BLaER1 (cell line): ENCODE results near the gene CENPM.

Source experiments
- H3K27ac ChIP-seq: shearing (Covaris generic); formaldehyde crosslinking; 2 replicates; pipeline ENCODE4 v1.8.1; 2022
- H3K27me3 ChIP-seq: shearing (Covaris generic); formaldehyde crosslinking; 2 replicates; pipeline ENCODE4 v1.8.1; 2022
- H3K36me3 ChIP-seq: shearing (Covaris generic); formaldehyde crosslinking; 2 replicates; pipeline ENCODE4 v1.8.1; 2022
- H3K4me1 ChIP-seq: shearing (Covaris generic); formaldehyde crosslinking; 2 replicates; pipeline ENCODE4 v1.8.1; 2022
- H3K4me2 ChIP-seq: shearing (Covaris generic); formaldehyde crosslinking; 2 replicates; pipeline ENCODE4 v1.8.1; 2022
- H3K4me3 ChIP-seq: shearing (Covaris generic); formaldehyde crosslinking; 2 replicates; pipeline ENCODE4 v1.8.1; 2022
- H3K9ac ChIP-seq: shearing (Covaris generic); formaldehyde crosslinking; 2 replicates; pipeline ENCODE4 v1.8.1; 2022
- H3K9me3 ChIP-seq: shearing (Covaris generic); formaldehyde crosslinking; 2 replicates; pipeline ENCODE4 v1.8.1; 2022
- H4K20me1 ChIP-seq: shearing (Covaris generic); formaldehyde crosslinking; 2 replicates; pipeline ENCODE4 v1.8.1; 2022
- Cebpa-rat ChIP-seq: shearing (Covaris generic); IDR thresholded peaks from 2 replicates; pipeline ENCODE4 v1.8.1; 2022

Gene CENPM

DNA sequence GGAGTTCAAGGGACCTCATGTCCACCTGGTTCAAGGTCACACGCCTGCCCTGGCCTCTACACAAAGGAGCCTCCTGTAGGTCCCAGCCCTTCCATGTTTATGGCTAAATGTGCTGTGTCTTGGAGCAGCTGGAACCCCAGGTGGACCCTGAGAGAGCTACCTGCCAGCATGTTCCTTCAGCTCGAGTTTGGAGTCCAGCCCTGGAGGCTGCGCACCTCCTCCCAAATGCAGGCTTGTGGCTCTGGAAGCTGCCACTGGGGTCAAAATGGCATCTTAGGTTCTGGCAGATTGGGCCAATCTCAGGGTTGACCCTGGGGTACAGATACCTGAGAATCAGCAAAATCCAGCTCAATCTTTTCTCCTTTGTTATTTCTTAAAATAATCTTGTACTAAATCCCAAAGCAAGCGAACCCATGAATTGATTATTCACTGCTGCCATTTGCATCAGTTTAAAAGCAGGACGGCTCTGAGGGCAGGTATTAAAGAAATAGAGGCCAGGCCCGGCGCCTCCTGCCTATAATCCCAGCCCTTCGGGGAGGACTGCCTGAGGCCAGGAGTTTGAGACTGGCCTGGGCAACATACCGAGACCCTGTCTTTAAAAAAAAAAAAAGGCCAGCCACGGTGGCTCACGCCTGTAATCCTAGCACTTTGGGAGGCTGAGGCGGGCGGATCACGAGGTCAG, 23.2 kb downstream of the CENPM start:
- Histone ChIP-seq H3K4me2 (peak overlapping the region; percentile 100), H3K27me3 (no peaks in the 10 kb centered on the region), H3K9me3 (no peaks in the 10 kb centered on the region), H3K4me3 (0 out of 2 replicates have a peak overlapping the region, but pooled peaks have one; percentile 3), H3K4me1 (peaks cover 84% of the 10 kb centered on the region), H3K9ac (peak overlapping the region; percentile 5; the same call in 1 of the 2 replicates), H3K36me3 (peaks cover 28% of the 10 kb centered on the region), H3K27ac (no peak overlapping the region), H4K20me1 (peaks cover 70% of the 10 kb centered on the region)
- no peak for TF ChIP-seq Cebpa-rat

DNA sequence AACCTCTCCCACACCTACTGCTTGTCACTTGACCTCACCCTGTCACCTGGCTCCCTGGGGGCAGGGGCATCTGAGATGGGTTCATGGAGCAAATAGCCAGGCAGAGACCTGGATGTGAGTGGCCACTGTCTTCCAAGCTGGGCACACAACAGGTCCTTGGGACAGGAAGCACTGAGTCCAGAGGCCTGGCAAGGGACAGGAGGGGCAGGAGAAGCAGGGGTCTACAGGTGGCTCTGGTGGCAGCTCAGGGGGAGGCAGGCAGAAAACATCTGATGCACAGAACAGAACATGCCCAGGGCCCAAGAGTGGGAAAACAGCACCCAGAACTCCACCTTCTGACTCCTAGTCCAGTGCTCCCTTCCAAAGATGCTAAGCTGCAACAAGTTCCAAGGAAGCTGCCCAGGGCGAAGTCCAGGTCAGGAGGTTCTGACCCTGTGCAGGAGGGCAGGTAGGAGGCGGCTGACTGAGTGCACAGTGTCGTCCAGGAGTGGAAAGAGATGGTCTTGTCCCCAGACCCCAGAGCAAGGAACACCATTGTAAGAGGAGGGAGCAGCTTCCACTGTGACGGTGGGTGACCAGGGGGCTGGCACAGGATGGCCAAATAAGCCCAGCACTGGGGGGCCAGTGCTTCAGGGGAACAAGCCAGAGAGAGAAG, 23.9 kb downstream of the CENPM start:
- H3K9ac ChIP-seq = peak overlapping the region; percentile 5; the same call in 1 of the 2 replicates
- H3K4me3 ChIP-seq = 0 out of 2 replicates have a peak overlapping the region, but pooled peaks have one; percentile 3
- H4K20me1 ChIP-seq = peaks cover 77% of the 10 kb centered on the region
- peak overlapping the region; percentile 100 for H3K4me2 ChIP-seq
- TF ChIP-seq Cebpa-rat = no peak
- H3K36me3 ChIP-seq = peaks cover 28% of the 10 kb centered on the region
- H3K27ac ChIP-seq = peak overlapping the region; percentile 51; the same call in 1 of the 2 replicates
- H3K27me3 ChIP-seq = no peaks in the 10 kb centered on the region
- H3K9me3 ChIP-seq = no peaks in the 10 kb centered on the region
- peaks cover 84% of the 10 kb centered on the region for H3K4me1 ChIP-seq

DNA sequence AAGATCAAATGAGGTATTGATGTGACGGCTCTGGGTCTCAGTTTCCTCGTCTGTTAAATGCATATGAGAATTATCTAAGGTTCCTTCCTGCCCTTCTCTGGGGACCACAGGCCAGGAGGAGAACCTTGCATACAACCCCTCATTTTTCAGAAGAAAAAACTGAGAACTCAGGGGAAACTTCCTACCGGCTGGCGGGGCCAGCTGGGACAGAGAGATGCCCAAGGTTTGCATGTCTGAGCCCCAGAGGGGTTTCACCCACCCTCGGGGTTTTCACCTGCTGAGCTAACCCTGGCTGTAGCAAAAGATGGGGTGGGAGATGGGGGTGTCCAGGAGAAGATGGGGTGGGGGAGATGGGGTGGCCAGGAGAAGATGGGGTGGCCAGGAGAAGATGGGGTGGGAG, 24.6 kb downstream of the CENPM start:
- H3K27me3 ChIP-seq = peaks cover 7% of the 10 kb centered on the region; the same call in 1 of the 2 replicates
- H3K4me2 ChIP-seq = peak overlapping the region; percentile 100
- H3K27ac ChIP-seq = 0 out of 2 replicates have a peak overlapping the region, but pooled peaks have one; percentile 2

DNA sequence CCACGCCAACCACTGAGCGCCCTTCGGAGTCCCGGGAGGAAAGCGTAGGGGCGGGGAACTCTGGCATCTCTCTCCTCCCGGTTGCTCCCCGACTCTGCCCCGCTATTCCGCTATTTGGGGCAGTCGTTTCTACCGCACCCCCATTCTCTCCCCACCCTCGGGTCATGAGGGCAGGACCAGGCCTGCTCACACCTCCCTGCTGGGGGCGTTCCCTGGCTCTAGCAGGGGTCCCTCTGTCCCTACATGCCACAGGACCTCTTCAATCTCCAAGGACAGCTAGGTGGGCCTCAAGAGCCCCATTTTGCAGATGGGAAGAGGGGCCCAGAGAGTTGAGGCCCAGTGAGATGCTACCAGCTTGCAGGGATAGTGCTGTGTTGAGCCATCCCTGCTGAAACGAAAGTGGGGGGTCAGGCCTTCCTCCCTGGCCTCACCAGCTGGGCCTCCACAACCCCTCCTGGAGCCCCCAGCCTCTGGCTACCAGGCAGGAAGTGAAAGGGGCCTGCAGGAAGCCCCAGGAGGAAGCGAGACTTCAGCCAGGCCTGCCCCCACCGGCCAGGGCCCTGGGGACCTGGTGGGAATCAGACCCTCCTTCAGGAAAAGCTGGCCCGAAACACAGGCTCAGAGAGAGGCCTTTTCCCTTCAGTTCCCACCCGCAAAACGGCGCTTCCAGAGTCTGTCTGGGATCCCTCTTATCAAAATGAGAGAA, 26.5 kb downstream of the CENPM start:
- no peaks in the 10 kb centered on the region for H3K9me3 ChIP-seq
- peak overlapping the region; percentile 50 for H3K9ac ChIP-seq
- H3K4me1 ChIP-seq = peaks cover 81% of the 10 kb centered on the region
- peaks cover 26% of the 10 kb centered on the region for H3K27me3 ChIP-seq
- H3K4me3 ChIP-seq = peak overlapping the region; percentile 66
- H3K4me2 ChIP-seq = peak overlapping the region; percentile 100
- H3K27ac ChIP-seq = peak overlapping the region; percentile 74
- TF ChIP-seq Cebpa-rat = no peak
- H3K36me3 ChIP-seq = peaks cover 27% of the 10 kb centered on the region
- H4K20me1 ChIP-seq = peaks cover 97% of the 10 kb centered on the region

More for the DNA sequence above, 24.6 kb downstream of the CENPM start:
- TF ChIP-seq Cebpa-rat = no peak
- Histone ChIP-seq H4K20me1 (peaks cover 84% of the 10 kb centered on the region), H3K4me3 (no peak overlapping the region), H3K4me1 (peaks cover 84% of the 10 kb centered on the region), H3K9me3 (no peaks in the 10 kb centered on the region), H3K36me3 (peaks cover 28% of the 10 kb centered on the region), H3K9ac (no peak overlapping the region)

DNA sequence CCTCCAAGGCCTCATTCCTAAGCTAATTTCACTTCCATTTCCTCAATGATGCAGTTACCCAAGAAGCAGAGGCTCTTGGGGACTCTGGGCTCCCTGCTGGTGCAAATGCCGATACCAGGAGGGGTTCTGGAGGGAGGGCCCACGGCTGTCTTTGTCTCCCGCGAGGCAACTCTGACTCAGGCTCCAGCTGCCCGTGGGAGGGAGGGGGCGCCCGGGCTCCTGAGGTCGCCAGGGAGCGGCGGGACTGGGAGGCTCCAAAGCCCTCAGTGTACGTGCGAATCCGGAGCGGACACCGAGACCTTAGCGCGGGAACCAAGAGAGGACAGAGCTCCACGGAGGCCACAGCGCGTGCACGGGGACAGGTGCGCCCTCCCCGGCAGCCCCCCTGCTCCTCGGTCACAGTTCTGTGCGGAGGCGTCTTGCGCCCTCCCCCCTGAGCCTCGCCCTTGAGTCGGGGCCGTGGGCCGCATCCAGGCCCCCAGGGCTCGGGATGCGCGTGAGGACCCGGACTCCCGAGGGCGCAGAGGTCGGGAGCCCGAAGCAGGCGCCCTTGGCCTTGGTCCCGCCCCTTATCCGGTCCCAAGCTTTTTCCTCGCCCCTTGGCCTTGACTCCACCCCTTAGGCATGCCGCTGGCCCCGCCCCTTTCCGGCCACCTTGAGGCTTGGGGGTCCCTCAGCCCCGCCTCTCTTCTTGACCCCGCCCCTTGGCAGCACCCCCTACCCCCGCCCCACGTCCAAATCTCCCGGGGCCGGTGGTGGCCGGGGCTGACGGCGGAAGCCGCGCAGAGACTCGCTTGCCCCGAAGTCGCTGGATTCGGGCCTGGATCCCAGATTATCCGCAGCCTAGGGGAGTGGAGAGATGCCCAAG, 27.4 kb downstream of the CENPM start:
- Histone ChIP-seq H3K4me3 (peak overlapping the region; percentile 66), H3K4me1 (peaks cover 79% of the 10 kb centered on the region), H3K27ac (peak overlapping the region; percentile 74), H3K9me3 (no peaks in the 10 kb centered on the region), H3K27me3 (peaks cover 34% of the 10 kb centered on the region), H3K9ac (peak overlapping the region; percentile 74), H3K4me2 (peak overlapping the region; percentile 100), H3K36me3 (peaks cover 19% of the 10 kb centered on the region), H4K20me1 (peaks cover 97% of the 10 kb centered on the region)
- TF ChIP-seq Cebpa-rat = no peak

DNA sequence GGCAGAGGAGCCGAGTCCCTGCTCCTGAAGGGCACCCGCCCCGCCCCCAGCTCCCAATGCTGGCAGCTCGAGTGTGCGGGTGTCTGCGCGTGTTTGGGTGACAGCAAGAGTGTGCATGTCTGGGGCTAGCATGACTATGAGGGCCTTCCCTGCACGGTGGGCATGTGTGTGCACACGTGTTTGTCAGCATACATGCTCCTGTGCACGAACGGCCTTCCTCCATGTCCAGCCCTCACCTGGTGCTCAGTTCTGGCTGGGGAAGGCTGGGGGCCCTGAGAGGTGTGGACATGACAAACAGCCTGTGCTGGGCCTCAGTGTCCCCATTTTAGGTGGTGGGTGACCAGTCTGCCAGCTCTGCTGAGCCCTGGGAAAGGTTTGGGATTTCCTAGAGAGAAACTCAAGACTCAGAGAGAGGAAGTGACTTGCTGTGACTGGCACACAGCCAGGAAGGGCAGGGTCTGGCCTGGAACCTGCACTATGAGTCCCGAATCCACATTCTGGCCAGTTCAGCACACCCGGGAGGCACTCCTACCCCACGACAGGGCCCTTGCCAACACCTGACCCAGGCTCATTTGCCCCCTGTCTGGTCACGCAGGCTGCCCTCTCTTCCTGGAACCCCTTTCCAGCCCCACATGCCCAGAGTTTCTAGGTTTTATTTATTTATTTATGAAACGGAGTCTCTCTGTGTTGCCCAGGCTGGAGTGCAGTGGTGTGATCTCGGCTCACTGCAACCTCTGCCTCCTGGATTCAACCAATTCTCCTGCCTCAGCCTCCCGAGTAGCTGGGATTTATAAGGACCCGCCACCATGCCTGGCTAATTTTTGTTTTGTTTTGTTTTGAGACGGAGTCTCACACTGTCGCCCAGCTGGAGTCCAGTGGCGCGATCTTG, 28.8 kb downstream of the CENPM start:
- peaks cover 72% of the 10 kb centered on the region for H3K4me1 ChIP-seq
- peak overlapping the region; percentile 100 for H3K4me2 ChIP-seq

DNA sequence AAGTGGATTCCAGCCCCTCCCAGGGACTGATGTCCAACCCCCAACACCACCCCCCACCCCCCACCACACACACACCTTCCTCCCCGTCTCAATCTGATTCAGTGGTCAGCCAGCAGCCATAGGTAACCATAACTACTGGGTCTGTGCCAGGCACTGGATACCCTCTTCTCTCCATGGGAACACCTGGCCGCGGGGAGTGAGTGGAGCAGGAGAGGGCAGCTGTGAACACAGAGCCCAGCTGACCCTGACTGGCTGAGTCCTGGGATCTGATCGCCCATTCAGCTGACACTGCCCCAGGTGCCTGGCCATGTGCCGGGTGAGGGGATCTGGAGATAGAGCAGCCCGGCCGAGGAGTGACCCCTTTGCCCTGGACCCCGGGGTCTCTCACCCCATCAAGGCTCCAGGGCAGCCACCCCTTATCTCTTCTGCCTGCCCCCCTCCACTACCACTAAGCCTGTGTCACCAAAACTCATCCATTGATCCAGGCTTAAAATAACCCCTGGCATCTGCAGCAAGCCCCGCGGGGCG, 29.5 kb downstream of the CENPM start:
- H4K20me1 ChIP-seq = peaks cover 97% of the 10 kb centered on the region
- peaks cover 66% of the 10 kb centered on the region for H3K4me1 ChIP-seq
- H3K9ac ChIP-seq = no peak overlapping the region
- peak overlapping the region; percentile 100 for H3K4me2 ChIP-seq
- H3K27ac ChIP-seq = no peak overlapping the region
- H3K27me3 ChIP-seq = peaks cover 56% of the 10 kb centered on the region
- TF ChIP-seq Cebpa-rat = no peak
- no peaks in the 10 kb centered on the region for H3K9me3 ChIP-seq
- no peaks in the 10 kb centered on the region for H3K36me3 ChIP-seq
- no peak overlapping the region for H3K4me3 ChIP-seq

More for the DNA sequence above, 28.8 kb downstream of the CENPM start:
- H4K20me1 ChIP-seq = peaks cover 97% of the 10 kb centered on the region
- no peaks in the 10 kb centered on the region for H3K9me3 ChIP-seq
- no peak overlapping the region for H3K27ac ChIP-seq
- H3K27me3 ChIP-seq = peaks cover 49% of the 10 kb centered on the region
- no peak for TF ChIP-seq Cebpa-rat
- peaks cover 5% of the 10 kb centered on the region for H3K36me3 ChIP-seq
- H3K9ac ChIP-seq = no peak overlapping the region
- H3K4me3 ChIP-seq = no peak overlapping the region

DNA sequence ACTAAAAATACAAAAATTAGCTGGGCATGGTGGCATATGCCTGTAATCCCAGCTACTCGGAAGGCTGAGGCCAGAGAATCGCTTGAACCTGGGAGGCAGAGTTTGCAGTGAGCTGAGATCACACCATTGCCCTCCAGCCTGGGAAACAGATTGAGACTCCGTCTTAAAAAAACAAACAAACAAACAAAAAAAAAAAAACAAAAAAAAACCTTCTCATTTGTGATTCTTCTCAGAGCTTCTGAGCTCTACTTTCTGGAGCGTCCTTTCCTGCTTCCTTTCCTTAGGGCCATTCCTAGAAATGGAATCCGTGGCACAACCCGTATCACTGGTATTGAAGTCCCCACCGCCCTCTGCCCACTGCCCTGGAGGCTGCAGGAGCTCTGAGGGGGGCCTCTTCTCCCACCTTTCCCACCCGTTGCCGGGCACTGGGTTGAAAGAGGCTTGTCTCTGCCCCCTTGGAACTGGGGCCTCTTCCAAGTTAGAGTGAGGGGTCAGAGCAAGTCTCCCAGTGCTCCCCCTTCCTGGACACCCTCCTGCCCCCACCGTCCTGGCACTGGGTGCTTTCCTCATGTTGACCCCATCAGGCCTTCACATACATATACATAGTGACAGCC, 30.1 kb downstream of the CENPM start:
- Histone ChIP-seq H3K4me1 (peaks cover 60% of the 10 kb centered on the region), H3K36me3 (no peaks in the 10 kb centered on the region), H3K27me3 (peaks cover 62% of the 10 kb centered on the region), H4K20me1 (peaks cover 97% of the 10 kb centered on the region), H3K4me3 (no peak overlapping the region), H3K27ac (no peak overlapping the region), H3K9me3 (no peaks in the 10 kb centered on the region), H3K4me2 (no peak overlapping the region), H3K9ac (no peak overlapping the region)
- no peak for TF ChIP-seq Cebpa-rat
